ENCODE results near the gene OXSM.

Gene OXSM

GRCh38 chr3:25789596-25790556 lies at the start of gene OXSM:
OXSM (plus strand) TSS chr3:25790090; CDS start chr3:25791021, 931 bp downstream.
- peak; percentile 83 to 88 for DNase-seq (ENCODE audit: low read depth in 2 of 2)

- no peak for DNase-seq (ENCODE audit: low read depth in 2 of 2)
Measured at GRCh38 chr3:25744470-25744869, 45.4 kb upstream of the OXSM start.

- no peak for DNase-seq (ENCODE audit: low read depth in 2 of 2)
Measured at GRCh38 chr3:25747033-25747432, 42.9 kb upstream of the OXSM start.

GRCh38 chr3:25748189-25748588 lies 41.7 kb upstream of the OXSM start:
- no peak for DNase-seq (ENCODE audit: low read depth in 2 of 2)

- no peak for DNase-seq (ENCODE audit: low read depth in 2 of 2)
Measured at GRCh38 chr3:25749031-25749581, 40.8 kb upstream of the OXSM start.

GRCh38 chr3:25751048-25751447 lies 38.8 kb upstream of the OXSM start:
- no peak for DNase-seq (ENCODE audit: low read depth in 2 of 2)

- DNase-seq (ENCODE audit: low read depth in 2 of 2): no peak
Measured at GRCh38 chr3:25751725-25752124, 38.2 kb upstream of the OXSM start.

- no peak for DNase-seq (ENCODE audit: low read depth in 2 of 2)
Measured at GRCh38 chr3:25768851-25769250, 21.0 kb upstream of the OXSM start.

- no peak for DNase-seq (ENCODE audit: low read depth in 2 of 2)
Measured at GRCh38 chr3:25775936-25776335, 14.0 kb upstream of the OXSM start.

- DNase-seq (ENCODE audit: low read depth in 2 of 2): no peak
Measured at GRCh38 chr3:25780618-25781017, 9.3 kb upstream of the OXSM start.

GRCh38 chr3:25781145-25781757 lies 8.6 kb upstream of the OXSM start:
- no peak for DNase-seq (ENCODE audit: low read depth in 2 of 2)

GRCh38 chr3:25781758-25782594 lies 7.9 kb upstream of the OXSM start:
- no peak for DNase-seq (ENCODE audit: low read depth in 2 of 2)

GRCh38 chr3:25782636-25782937 lies 7.3 kb upstream of the OXSM start:
- DNase-seq (ENCODE audit: low read depth in 2 of 2): no peak

GRCh38 chr3:25782938-25783660 lies 6.8 kb upstream of the OXSM start, which contains the start of gene NGLY1:
NGLY1 (minus strand) TSS chr3:25783443; CDS start chr3:25783390, 53 bp downstream.
- peak; percentile 81 to 82 for DNase-seq (ENCODE audit: low read depth in 2 of 2)

GRCh38 chr3:25783661-25784512 lies 6.0 kb upstream of the OXSM start:
- no peak for DNase-seq (ENCODE audit: low read depth in 2 of 2)

- no peak for DNase-seq (ENCODE audit: low read depth in 2 of 2)
Measured at GRCh38 chr3:25784971-25785370, 4.9 kb upstream of the OXSM start.

- no peak for DNase-seq (ENCODE audit: low read depth in 2 of 2)
Measured at GRCh38 chr3:25785826-25786225, 4.1 kb upstream of the OXSM start.

GRCh38 chr3:25787689-25788088 lies 2.2 kb upstream of the OXSM start:
- no peak for DNase-seq (ENCODE audit: low read depth in 2 of 2)

GRCh38 chr3:25789209-25789595 lies 688 bp upstream of the OXSM start:
- no peak for DNase-seq (ENCODE audit: low read depth in 2 of 2)

GRCh38 chr3:25801786-25802185 lies 11.9 kb downstream of the OXSM start:
- no peak for DNase-seq (ENCODE audit: low read depth in 2 of 2)

Data from stimulated activated CD4-positive, alpha-beta T cell treated with anti-CD3 and anti-CD28 coated beads, Interleukin-1b, Interleukin-23, amount 100 ng/mL, for 4 hours (primary cell).